Mesodermal cell (in vitro differentiated cells): ENCODE measurements around the gene NHSL2.

Source experiments
- H3K27ac ChIP-seq: 2 replicates; pipeline ENCODE4 v1.7.0; 2013; ENCODE audit warnings: mild to moderate bottlenecking, low read depth, low read length, moderate library complexity; ENCODE audit not compliant: severe bottlenecking
- H3K36me3 ChIP-seq: 2 replicates; pipeline ENCODE4 v1.7.1; 2013; ENCODE audit warnings: mild to moderate bottlenecking, low read length, moderate library complexity; ENCODE audit not compliant: control insufficient read depth, insufficient read depth
- H3K4me1 ChIP-seq: one replicate; pipeline ENCODE4 v1.7.1; 2013; ENCODE audit warnings: mild to moderate bottlenecking, low read length; ENCODE audit not compliant: insufficient read depth, control insufficient read depth, poor library complexity, severe bottlenecking
- H3K4me3 ChIP-seq: 2 replicates; pipeline ENCODE4 v1.7.0; 2013; ENCODE audit warnings: low read length, control low read depth, mild to moderate bottlenecking; ENCODE audit not compliant: insufficient read depth, poor library complexity, severe bottlenecking; ENCODE audit errors: extremely low read depth
- H3K9me3 ChIP-seq: 2 replicates; pipeline ENCODE4 v1.7.1; 2013; ENCODE audit warnings: mild to moderate bottlenecking, low read length, moderate library complexity; ENCODE audit not compliant: control insufficient read depth
- WGBS, 2 experiments: methylation state at CpG; one replicate each; pipeline ENCODE4 v1.1.5; 2013; ENCODE audit warnings: missing lambda C conversion rate in 2 of 2; ENCODE audit not compliant: insufficient coverage in 2 of 2; 5-methylcytosine and 5-hydroxymethylcytosine counted together

NHSL2 gene

DNA sequence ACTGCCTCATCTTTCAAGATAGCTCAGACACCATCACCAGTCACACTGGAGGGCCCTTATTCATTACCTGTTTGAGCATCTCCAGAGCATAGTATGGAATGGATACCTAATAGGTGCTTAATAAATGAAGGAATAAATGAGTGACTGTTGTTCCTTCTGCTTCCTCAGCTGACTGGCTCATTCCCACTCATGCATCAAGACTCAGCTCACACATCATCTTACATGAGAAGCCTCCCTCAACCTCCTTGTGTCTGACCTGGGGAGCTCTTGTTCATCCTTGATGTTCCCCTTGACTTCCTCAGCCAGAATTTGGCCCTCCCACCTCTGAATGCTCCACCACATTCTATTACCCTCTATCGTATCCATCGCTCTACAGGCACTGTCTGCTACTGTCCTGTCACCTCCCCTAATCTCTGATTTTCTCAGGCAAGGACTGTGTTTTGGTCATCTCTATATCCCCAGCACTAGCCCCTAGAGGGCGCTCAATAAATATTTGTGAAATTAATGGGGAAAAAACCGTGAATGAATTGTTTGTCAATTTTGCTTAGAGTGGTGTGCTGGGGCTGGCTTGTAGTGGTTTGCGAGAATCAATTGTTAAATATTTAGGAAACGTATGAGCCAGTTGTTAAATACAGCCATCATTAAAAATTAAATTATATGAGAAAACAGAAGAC is 88.3 kb downstream of the NHSL2 start:
- WGBS, 2 experiments: 60% methylated on average over 2 of the region's 6 CpGs; no CpG with 5 or more reads in 1 of the 2 experiments
- Histone ChIP-seq H3K27ac (no peak overlapping the region), H3K4me3 (no peak overlapping the region), H3K4me1 (peaks cover 20% of the 10 kb centered on the region), H3K9me3 (no peaks in the 10 kb centered on the region), H3K36me3 (no peaks in the 10 kb centered on the region)

DNA sequence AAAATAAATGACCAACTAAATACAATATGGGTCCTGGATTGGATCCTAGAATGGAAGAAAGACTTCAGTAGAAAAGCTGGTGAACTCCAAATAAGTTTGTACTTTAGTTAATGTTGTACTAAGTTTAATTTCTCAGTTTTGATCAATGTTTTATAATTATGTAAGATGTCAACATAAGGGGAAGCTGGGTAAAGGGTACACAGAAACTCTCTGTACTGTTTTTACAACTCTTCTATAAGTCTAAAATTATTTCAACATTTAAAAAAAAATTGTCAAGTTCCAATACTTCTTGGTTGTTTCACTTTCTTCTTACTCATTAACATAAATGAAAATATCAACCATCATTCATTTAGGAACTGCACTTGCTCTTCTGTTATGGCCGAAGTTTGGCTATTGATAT is 88.9 kb downstream of the NHSL2 start:
- Histone ChIP-seq H3K27ac (no peak overlapping the region), H3K4me1 (peaks cover 22% of the 10 kb centered on the region), H3K36me3 (no peaks in the 10 kb centered on the region), H3K9me3 (no peaks in the 10 kb centered on the region), H3K4me3 (no peak overlapping the region)
- no CpG with 5 or more reads among the region's 1 CpG for WGBS, 2 experiments

DNA sequence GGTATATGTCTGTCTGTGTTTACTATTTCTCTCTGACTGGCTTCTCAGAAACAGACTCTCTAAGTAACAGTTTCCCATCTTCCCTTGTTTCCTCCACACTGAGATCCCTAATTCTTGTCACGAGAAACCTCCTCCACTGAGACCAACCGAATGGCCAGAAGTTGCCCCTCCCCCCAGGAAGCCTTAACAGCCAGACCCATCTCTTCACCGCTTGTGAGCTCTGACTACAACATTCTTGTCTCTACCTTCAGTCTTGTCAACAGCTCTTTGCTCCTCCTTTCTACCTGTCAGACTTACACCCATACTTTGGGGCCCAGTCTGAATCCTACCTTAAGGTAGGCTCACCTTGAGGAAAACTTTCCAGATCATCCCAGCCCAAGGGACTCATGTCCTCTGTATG is 90.8 kb downstream of the NHSL2 start:
- Histone ChIP-seq H3K27ac (peak overlapping the region; percentile 36), H3K4me1 (peaks cover 26% of the 10 kb centered on the region), H3K36me3 (no peaks in the 10 kb centered on the region), H3K4me3 (no peak overlapping the region), H3K9me3 (no peaks in the 10 kb centered on the region)
- WGBS, 2 experiments: 6 to 10% methylated on average over 2 to 3 of the region's 3 CpGs

DNA sequence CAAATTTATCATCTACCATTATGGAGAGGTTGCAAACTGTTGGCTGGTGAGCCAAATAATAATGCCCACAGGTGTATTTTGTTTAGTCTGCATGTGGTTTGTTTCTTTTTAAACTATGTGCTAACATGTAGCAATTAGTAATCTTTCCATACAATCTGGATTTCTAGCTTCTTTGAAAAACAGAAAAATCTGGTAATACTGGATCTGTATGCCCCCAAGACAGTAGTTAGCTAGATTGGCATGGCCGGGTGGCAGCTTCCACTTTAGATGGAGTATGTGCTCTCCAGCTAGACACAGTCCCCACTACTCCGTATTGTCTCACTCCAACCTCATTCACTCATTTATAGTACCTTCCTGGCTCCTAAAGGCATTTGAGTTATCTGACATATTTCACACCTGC is 91.3 kb downstream of the NHSL2 start:
- no peak overlapping the region for H3K4me3 ChIP-seq
- no peak overlapping the region for H3K27ac ChIP-seq
- H3K36me3 ChIP-seq: no peaks in the 10 kb centered on the region
- H3K9me3 ChIP-seq: no peaks in the 10 kb centered on the region
- H3K4me1 ChIP-seq: peaks cover 23% of the 10 kb centered on the region
- no CpG with 5 or more reads among the region's 2 CpGs for WGBS, 2 experiments

DNA sequence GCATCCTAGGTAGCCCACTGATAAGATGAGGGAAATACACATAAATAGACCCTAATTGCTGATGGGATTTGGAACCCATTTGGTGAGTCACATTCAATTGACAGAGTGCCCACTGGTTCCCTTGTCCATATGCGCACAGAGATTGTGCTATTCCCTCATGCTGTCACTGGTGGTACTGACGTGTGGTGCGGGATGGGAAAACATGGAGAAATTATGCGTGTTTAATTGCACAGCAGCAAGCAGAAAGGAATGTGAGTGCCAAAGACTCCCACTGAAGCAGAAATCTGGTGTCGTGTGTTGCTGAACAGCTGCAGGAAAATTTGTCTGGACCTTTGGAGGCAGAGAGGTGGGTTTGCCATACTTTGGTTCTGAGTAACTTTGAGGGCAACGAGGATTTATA is 92.2 kb downstream of the NHSL2 start:
- Histone ChIP-seq H3K4me1 (peaks cover 21% of the 10 kb centered on the region), H3K4me3 (no peak overlapping the region), H3K36me3 (peaks cover 3% of the 10 kb centered on the region), H3K27ac (no peak overlapping the region), H3K9me3 (no peaks in the 10 kb centered on the region)
- 89% methylated on average over 5 of the region's 6 CpGs; no CpG with 5 or more reads in 1 of the 2 experiments for WGBS, 2 experiments

DNA sequence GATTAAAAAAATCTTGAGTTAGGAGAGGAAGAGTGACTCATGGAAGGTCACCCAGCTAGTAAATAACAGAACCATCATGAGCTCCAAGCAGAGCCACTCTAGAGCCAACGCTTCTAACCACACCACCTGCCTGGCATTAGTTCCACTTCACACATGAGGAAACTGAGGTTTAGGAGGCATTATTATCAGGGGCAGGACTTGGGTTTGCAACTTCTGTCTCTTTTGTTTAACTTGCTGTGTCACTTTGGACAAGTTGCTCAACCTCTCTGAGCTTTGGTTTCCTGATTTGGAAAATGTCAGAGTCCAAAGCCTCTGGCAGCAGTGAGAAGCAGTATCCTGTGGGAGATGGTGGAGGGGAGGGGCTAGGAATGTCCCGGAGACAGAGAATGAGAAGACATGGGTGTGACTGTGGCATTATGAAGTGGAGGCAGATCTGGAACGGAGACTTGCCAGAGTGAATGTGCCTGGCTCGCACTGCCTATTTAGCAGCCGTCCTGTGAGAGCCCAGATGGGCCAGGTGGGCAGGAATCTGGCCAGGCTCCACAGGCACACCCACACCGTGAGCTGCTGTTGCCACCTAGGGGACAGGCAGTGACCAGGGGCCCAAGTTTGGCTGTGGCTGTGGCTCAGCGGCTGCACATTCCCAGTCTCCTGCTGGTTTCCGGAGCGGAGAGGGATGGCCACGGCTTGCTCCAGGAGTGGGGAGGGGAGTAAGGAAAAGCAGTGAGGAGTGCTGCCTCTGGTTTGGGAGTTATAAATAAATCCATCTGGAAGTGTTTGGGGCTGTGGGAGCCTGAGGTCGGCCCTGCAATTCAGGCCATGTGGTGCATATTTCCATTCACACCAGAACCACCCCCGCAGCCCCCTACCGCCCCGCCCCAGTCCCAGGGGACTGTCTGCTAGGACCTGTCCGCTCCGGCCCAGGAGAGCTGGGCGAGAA is 93.4 kb downstream of the NHSL2 start:
- Histone ChIP-seq H3K9me3 (no peaks in the 10 kb centered on the region), H3K27ac (peak overlapping the region; percentile 74), H3K4me3 (no peak overlapping the region), H3K4me1 (peaks cover 21% of the 10 kb centered on the region), H3K36me3 (peaks cover 3% of the 10 kb centered on the region)
- 11% methylated on average over 3 of the region's 17 CpGs for WGBS, 2 experiments

DNA sequence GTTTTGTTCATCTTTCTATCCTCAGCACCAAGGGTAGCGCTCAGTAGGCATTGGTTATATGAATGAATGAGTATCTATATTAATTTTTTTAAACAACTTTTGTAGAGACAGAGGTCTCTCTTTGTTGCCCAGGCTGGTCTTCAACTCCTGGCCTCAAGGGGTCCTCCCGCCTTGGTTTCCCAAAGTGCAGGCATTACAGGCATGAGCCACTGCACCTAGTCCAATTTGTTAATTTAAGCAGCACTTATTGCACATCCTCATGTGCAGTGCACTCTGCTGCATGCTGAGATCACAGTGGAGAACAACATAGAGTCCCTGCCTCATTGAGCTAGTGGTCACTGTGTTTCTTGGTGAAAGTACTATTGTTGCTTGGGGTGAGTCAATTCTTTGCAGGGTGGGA is 94.4 kb downstream of the NHSL2 start:
- Histone ChIP-seq H3K27ac (no peak overlapping the region), H3K36me3 (peaks cover 9% of the 10 kb centered on the region), H3K4me1 (peaks cover 21% of the 10 kb centered on the region), H3K9me3 (no peaks in the 10 kb centered on the region), H3K4me3 (no peak overlapping the region)
- WGBS, 2 experiments: 80 to 100% methylated on average over 1 of the region's 2 CpGs

DNA sequence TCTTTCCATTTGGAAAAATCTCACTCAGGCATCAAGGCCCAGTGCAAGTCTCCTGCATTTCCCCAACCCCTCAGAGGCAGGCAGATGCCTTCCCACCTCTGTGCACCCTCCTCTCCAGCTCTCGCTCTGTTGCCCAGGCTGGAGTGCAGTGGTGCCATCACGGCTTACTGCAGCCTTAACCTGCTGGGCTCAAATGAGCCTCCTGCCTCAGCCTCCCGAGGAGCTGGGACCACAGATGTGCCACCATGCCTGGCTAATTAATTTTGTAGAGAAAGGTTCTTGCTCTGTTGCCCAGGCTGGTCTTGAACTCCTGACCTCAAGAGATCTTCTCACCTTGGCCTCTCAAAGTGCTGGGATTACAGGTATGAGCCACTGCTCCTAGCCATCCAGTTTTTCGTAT is 95.8 kb downstream of the NHSL2 start:
- Histone ChIP-seq H3K9me3 (no peaks in the 10 kb centered on the region), H3K4me1 (peaks cover 13% of the 10 kb centered on the region), H3K4me3 (no peak overlapping the region), H3K36me3 (peaks cover 19% of the 10 kb centered on the region), H3K27ac (no peak overlapping the region)
- WGBS, 2 experiments: 100% methylated on average over 1 of the region's 4 CpGs; no CpG with 5 or more reads in 1 of the 2 experiments

DNA sequence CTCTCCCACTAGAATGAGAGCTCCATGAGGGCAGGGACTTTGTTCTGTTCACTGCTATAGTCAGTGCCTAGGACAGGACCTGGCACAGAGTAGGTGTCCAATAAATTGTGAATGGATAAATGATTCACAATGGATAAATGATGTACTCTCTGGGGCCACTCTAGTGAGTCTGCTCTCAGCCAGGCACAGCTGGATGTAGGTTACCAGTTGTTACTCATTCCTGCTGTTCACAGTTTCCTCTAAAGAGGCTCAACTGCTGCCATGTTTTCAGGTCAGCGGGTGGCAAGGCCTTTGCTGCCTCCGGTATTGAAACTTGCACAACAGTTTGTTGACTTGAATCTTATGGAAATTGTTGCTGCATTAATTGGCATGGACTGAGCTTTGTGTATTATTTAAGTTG is 99.1 kb downstream of the NHSL2 start:
- Histone ChIP-seq H3K27ac (no peak overlapping the region), H3K9me3 (no peaks in the 10 kb centered on the region), H3K4me1 (peaks cover 2% of the 10 kb centered on the region), H3K36me3 (peaks cover 19% of the 10 kb centered on the region), H3K4me3 (no peak overlapping the region)
- WGBS, 2 experiments: no CpG with 5 or more reads among the region's 2 CpGs

DNA sequence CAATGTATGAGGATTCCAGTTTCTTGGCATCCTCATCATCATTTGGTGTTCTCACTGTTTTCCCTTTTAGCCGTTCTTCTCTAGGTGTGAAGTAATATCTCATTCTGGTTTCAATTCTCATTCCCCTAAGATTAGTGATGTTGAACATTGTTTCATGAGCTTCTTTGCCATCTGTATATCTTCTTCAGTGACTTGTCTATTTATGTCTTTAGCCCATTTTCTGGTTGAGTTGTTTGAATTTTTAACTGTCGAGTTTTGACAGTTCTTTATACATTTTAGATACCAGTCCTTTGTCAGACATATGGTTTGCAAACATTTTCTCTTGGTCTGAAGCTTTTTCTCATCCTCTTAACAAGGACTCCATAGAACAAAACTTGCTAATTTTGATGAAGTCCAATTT is 101.1 kb downstream of the NHSL2 start:
- H3K27ac ChIP-seq: no peak overlapping the region
- WGBS, 2 experiments: no CpG with 5 or more reads among the region's 2 CpGs
- H3K4me1 ChIP-seq: no peaks in the 10 kb centered on the region
- H3K36me3 ChIP-seq: peaks cover 19% of the 10 kb centered on the region
- H3K9me3 ChIP-seq: no peaks in the 10 kb centered on the region
- H3K4me3 ChIP-seq: no peak overlapping the region

DNA sequence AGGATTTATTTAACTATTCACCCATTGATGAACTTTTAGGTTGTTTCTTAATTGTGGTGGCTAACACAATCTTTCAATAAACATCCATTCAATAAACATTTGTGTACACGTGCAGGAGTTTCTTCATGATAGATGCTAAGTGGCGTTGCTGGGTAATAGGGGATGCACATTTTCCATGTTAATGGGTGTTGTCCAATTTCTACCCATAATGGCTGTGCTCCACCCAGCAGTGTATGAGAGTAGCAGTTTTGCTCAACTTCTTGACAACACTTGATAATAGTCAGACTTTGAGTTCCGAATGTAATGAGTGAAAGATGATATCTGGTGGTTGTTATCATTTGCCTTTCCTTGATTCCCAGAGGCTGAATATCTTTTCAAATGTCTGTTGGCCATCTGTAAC is 104.7 kb downstream of the NHSL2 start:
- no peak overlapping the region for H3K27ac ChIP-seq
- H3K4me1 ChIP-seq: no peaks in the 10 kb centered on the region
- no CpG with 5 or more reads among the region's 3 CpGs for WGBS, 2 experiments
- no peak overlapping the region for H3K4me3 ChIP-seq
- H3K9me3 ChIP-seq: no peaks in the 10 kb centered on the region
- H3K36me3 ChIP-seq: peaks cover 7% of the 10 kb centered on the region
